Pancreas (tissue), 10 donors: ENCODE data around the gene ZC3H18. TPM values are rescaled to one million over a fixed set of nuclear protein-coding genes. Genes with fewer than 3 reads are reported as not detected.

Experiments used
- ATAC-seq, 4 donors: fragments of 200-7000 bp; cut with Tn5 transposase; one replicate each; pipeline versions ENCODE4 v1.8.0 to v1.9.1; 2020; ENCODE audit warnings: mild to moderate bottlenecking in 4 of 4, moderate library complexity in 4 of 4
- DNase-seq, 6 donors: peaks; one replicate each; pipeline ENCODE4 v3.0.0-alpha.2; 2020
- FAIRE-seq: peaks from 2 replicates; lab custom pipeline; 2012; peaks lifted over from hg19 to GRCh38; lab: Jason Lieb, UNC
- H3K27ac ChIP-seq, 4 donors: fragments of 200-600 bp; sonication (generic); 1 replicate in 3 of 4; 2 replicates in 1 of 4; pipeline versions ENCODE4 v1.5.0 to v1.8.0; 2020
- H3K27me3 ChIP-seq, 4 donors: fragments of 200-600 bp; one replicate each; pipeline ENCODE4 v1.8.0; 2021
- H3K36me3 ChIP-seq, 3 donors: fragments of 200-600 bp; sonication (generic) in 1 of 3; one replicate each; pipeline versions ENCODE4 v1.5.0 to v1.8.0; 2020 to 2021
- H3K4me1 ChIP-seq, 3 donors: fragments of 200-600 bp; one replicate each; pipeline ENCODE4 v1.8.0; 2021
- H3K4me3 ChIP-seq, 4 donors: fragments of 200-600 bp; sonication (generic) in 2 of 4; one replicate each; pipeline versions ENCODE4 v1.5.0 to v1.8.0; 2020 to 2021
- H3K9me3 ChIP-seq, 4 donors: fragments of 200-600 bp; one replicate each; pipeline ENCODE4 v1.8.0; 2021
- CTCF ChIP-seq, 4 donors: fragments of 200-600 bp; sonication (generic) in 3 of 4; IDR thresholded peaks; one replicate each; pipeline versions ENCODE4 v1.5.0 to v1.8.0; 2021; ENCODE audit warnings: antibody characterized with exemption in 4 of 4
- WGBS, 2 donors: extraction: QIAGEN DNeasy Blood & Tissue Kit; methylation state at CpG; one replicate each; pipeline ENCODE4 v1.1.7; 2013; 5-methylcytosine and 5-hydroxymethylcytosine counted together
- intact Hi-C, 3 donors: fragments of 100-400 bp; cut with DNase I; formaldehyde crosslinking; loops; one replicate each; pipeline versions ENCODE4 v1.11.1 to v1.14.2; 2022
- polyA plus RNA-seq, 2 donors: library from polyadenylated mRNA; stranded (reverse); fragments of 200-250 nt; gene quantifications; one replicate each; pipeline ENCODE4 v1.2.3, GENCODE V29; 2013
- total RNA-seq, 6 donors: library from RNA; stranded (reverse); fragmentation: NEBNext Ultra II Directional in 4 of 6; extraction: Animal tissue kit (Norgen Biotek cat#: 25700) in 4 of 6; gene quantifications; one replicate each; pipeline versions ENCODE4 v1.2.1 to v1.2.4, GENCODE V29; 2021 to 2023
- donor health status: healthy with polysubstance abuse.
- donor health status: DM: no; HTN: no; CAD: no; lungs with moderate emphysema.
- donor health status: DM: no; HTN: no; CAD: no.
- donor health status: control.
- donor health status: control.
- donor health status: Bipolar disorder and iron deficiency.
- donor health status: DM: yes; HTN: yes; CAD: no.
- donor health status: DM: no; HTN: no; CAD: no.
- donor health status: DM: no; HTN: no; CAD: no.
- donor health status: DM: yes; HTN: yes; CAD: no.

Gene ZC3H18
- total and polyA plus RNA-seq, 8 donors, result 12.2 to 27.6 (median 16.8) TPM

DNA sequence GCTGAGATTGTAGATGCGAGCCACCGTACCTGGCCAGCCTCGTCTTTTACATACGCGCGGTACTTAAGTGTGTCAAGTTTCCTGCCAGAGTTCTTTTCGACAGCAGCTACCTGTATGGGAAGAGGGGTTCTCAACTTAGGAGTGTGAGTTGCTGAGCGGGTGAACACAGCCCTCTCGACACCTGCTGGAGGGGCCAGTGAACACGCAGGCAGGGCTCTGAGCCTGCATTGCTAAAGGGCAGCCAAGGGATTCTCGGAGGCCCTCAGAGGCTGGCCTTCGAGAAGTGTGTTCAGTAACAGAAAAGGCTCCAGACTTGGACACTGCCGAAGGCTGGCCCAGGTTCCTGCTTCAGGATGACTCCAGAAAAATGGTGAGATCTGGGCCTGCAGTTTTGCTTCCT, 6.1 kb downstream of the ZC3H18 start:
- intact Hi-C loops, result no loop called here
- DNase-seq (peak in 2 of 6 donors; percentile 7 to 15), FAIRE-seq (no peak), ATAC-seq (no peak)
- WGBS, 2 donors, result 92 to 96% methylated on average over 13 of the region's 13 CpGs
- TF ChIP-seq CTCF (IDR thresholded peaks at IDR 0.05), result no peak
- Histone ChIP-seq H3K4me3 (no peak overlapping the region), H3K4me1 (peaks cover 2 to 9% (median 9%) of the 10 kb centered on the region in 3 donors), H3K36me3 (peaks cover 0 to 19% (median 0%) of the 10 kb centered on the region in 3 donors), H3K27me3 (no peaks in the 10 kb centered on the region), H3K27ac (no peak overlapping the region), H3K9me3 (no peaks in the 10 kb centered on the region)

DNA sequence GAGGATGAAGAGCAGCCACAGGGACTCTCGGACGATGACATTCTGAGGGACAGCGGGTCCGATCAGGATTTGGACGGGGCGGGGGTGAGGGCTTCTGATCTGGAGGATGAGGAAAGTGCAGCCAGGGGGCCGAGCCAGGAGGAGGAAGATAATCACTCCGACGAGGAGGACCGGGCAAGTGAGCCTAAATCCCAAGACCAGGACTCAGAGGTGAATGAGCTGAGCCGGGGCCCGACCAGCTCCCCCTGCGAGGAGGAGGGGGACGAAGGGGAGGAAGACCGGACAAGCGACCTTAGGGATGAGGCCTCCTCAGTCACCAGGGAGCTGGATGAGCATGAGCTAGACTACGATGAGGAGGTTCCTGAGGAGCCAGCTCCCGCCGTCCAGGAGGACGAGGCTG, 7.0 kb downstream of the ZC3H18 start:
- WGBS, 2 donors, result 92 to 96% methylated on average over 20 of the region's 20 CpGs
- ATAC-seq (no peak), FAIRE-seq (no peak), DNase-seq (peak in 2 of 6 donors; percentile 13 to 52)
- TF ChIP-seq CTCF (IDR thresholded peaks at IDR 0.05), result no peak
- Histone ChIP-seq H3K4me1 (peaks cover 0 to under 1% (median under 1%) of the 10 kb centered on the region in 3 donors), H3K36me3 (peaks cover 0 to 19% (median 0%) of the 10 kb centered on the region in 3 donors), H3K9me3 (no peaks in the 10 kb centered on the region), H3K4me3 (no peak overlapping the region), H3K27ac (no peak overlapping the region), H3K27me3 (no peaks in the 10 kb centered on the region)
- intact Hi-C loops, result no loop called here

DNA sequence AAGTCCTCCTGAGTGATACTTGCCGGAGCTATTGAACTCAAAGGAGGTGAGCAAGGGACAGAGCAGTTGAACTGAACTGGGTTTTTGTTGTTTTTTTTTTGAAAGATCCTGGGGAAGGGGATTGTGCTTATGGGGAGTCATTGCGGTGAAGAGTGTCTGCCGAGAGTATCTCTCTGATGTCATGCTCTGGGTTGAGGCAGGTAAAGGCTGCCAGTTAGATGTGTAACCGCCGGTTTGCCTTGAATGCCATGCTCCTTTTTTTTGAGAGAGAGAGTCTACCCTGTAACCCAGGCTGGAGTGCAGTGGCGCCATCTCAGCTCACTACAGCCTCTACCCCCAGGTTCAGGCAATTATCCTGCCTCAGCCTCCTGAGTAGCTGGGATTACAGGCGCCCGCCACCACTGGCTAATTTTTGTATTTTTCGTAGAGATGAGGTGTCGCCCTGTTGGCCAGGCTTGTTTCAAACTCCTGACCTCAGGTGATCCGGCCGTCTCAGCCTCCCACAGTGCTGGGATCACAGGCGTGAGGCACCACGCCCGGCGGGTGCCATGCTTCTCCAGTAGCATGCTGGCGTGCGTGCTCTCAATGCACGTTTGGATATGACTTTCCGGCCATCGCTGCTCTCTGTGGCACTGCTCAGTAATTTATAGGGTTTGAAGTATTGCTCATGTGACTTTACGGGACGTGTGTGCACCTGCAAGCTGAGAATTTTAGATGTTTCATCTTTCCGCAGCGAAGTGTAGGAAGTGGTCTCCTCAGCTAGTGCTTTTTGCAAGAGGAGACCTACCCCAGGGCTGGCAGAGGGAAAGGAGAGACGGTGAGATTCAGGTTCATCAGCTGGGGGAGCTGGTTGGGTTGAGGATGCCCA, 8.5 kb downstream of the ZC3H18 start:
- FAIRE-seq (no peak), DNase-seq (no peak), ATAC-seq (no peak)
- Histone ChIP-seq H3K4me3 (no peak overlapping the region), H3K27me3 (no peaks in the 10 kb centered on the region), H3K4me1 (no peaks in the 10 kb centered on the region), H3K9me3 (no peaks in the 10 kb centered on the region), H3K27ac (no peak overlapping the region), H3K36me3 (peaks cover 0 to 19% (median 0%) of the 10 kb centered on the region in 3 donors)
- whole genome bisulfite sequencing, 2 donors, result 93% methylated on average over 26 of the region's 26 CpGs
- TF ChIP-seq CTCF (IDR thresholded peaks at IDR 0.05), result no peak
- intact Hi-C loops, result no loop called here

GRCh38 chr16:88580371-88580770, 10.2 kb downstream of the ZC3H18 start:
- no peaks in the 10 kb centered on the region for H3K27me3 ChIP-seq
- no peaks in the 10 kb centered on the region for H3K9me3 ChIP-seq
- FAIRE-seq (no peak), DNase-seq (no peak), ATAC-seq (no peak)
- H3K4me3 ChIP-seq, result no peak overlapping the region
- TF ChIP-seq CTCF (IDR thresholded peaks at IDR 0.05), result no peak
- H3K4me1 ChIP-seq, result no peaks in the 10 kb centered on the region
- 92 to 93% methylated on average over 16 of the region's 16 CpGs for WGBS, 2 donors
- H3K36me3 ChIP-seq, result peaks cover 0 to 19% (median 0%) of the 10 kb centered on the region in 3 donors
- no peak overlapping the region for H3K27ac ChIP-seq
- intact Hi-C loops, result no loop called here

DNA sequence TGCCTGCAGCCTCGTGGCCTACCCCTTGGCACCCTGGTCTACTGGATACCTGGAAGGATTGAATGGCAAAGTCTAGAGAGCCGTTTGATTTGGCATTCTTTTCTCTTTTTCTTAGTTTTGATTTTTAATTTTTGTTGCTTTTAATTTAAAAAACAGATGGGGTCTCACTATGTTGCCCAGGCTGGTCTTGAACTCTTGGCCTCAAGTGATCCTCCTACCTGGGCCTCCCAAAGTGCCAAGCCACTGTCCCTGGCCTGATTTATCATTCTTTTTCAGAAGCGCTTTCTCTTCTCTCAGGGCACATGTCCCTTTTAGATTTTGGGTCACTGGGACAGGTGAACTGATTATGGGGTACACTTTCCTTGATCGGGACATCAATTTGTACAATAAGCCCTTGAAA, 10.8 kb downstream of the ZC3H18 start:
- H3K27ac ChIP-seq, result no peak overlapping the region
- H3K9me3 ChIP-seq, result no peaks in the 10 kb centered on the region
- H3K36me3 ChIP-seq, result peaks cover 0 to 19% (median 0%) of the 10 kb centered on the region in 3 donors
- TF ChIP-seq CTCF (IDR thresholded peaks at IDR 0.05), result no peak
- intact Hi-C loops, result no loop called here
- WGBS, 2 donors, result 84 to 86% methylated on average over 4 of the region's 4 CpGs
- DNase-seq (no peak), ATAC-seq (no peak), FAIRE-seq (no peak)
- H3K4me1 ChIP-seq, result no peaks in the 10 kb centered on the region
- H3K4me3 ChIP-seq, result no peak overlapping the region
- H3K27me3 ChIP-seq, result no peaks in the 10 kb centered on the region
